Right renal pelvis (tissue), 4 donors: ENCODE measurements around the gene C20orf144. TPM values are rescaled to one million over a fixed set of nuclear protein-coding genes. Genes with fewer than 3 reads are reported as not detected.

ENCODE experiments used
- DNase-seq, 4 donors: peaks; one replicate each; pipeline ENCODE4 v3.0.0-alpha.2; 2013; ENCODE audit warnings: low read depth in 4 of 4, low spot score in 3 of 4, missing footprints in 1 of 4
- polyA plus RNA-seq, 4 donors: library from polyadenylated mRNA; unstranded; fragments of 120-200 nt; gene quantifications; one replicate each; pipeline ENCODE4 v1.2.1, GENCODE V29; 2013; ENCODE audit not compliant: insufficient read length in 4 of 4

The C20orf144 gene
- polyA plus RNA-seq, 4 donors, result 0.12 to 0.26 (median 0.21) TPM

DNA sequence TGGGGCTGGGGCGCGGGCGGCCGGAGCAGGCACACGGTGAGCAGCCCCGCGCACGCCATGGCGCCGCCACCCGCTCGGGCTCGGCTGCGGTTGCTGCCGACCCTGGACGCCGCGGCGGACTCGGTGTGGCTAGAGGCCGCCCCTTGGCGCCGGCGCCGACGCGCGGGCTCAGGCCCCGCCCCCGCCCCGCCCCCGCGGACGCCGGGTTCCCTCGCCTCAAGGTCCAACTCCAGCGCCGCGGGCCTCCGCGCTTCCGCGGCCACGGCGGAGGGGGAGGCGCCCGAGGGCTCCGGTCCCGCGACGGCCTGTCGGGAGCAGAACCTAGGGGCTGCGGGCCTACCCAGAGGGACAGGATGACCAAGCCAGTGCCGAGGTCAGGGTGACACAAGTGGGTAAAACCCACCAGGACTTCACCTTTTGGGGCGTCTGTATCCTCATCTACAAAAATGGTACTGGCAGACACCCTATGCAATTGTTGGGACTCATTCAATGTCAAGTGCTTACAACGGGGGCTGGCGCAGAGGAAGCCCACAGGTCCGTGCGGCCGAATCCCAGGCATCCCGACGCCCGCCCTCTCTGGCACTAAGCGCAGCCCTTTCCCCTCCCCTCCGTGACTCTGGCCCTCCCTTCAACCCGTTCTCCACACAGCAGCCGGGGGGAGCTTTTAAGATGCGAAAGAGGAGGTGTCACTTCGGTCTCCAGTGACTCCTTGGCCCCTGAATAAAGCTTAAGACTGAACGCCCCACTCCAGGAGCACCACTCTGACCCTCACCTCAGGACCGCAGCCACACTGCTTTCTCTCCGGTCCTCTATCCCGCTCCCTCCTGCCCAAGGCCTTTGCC is 12.4 kb downstream of the C20orf144 start, which contains the start of gene NECAB3:
TSS of gene NECAB3 (minus strand) at position 135 of the 842 bp plus-strand sequence. CDS start at position 59, 76 bp downstream.
- peak in 2 of 4 donors; percentile 61 to 72 for DNase-seq

DNA sequence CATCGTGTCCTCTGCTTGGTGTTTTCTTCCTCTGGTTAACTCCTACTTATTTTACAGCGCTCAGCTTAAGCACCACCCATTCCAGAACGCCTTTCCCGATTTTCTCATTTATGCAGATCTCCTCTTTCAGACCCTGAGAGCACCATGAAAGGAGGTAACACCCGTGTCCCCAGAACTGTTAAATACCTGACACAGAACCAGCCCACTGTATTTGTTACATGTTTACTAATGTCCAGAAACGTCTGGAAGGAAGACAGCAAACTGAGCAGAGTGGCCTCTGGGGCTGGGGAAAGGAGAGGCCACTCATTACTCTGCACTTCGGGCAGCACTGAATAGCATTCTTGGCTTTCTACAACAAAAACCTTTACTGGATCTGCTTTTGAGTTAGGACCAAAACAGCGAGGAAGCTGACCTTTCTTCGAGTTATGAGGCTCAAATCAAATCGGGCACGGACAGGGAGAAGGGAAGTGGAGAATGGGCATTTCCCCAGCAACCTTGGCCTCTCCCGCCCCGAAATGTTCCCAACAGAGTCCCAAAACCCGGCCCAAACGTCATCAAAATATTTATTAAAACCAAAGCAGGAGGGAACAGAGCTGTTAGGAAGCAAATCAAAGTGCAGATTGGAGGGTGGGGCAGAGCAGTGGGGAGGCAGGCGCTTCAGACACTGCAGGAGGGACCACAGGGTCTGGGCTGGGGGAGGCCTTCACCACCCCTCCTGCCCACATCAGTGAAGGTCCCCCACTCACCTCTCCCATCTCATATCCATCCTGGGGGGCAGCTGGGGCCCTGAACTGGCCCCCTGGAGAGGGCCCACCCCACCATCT is 13.2 kb downstream of the C20orf144 start:
- no peak for DNase-seq

DNA sequence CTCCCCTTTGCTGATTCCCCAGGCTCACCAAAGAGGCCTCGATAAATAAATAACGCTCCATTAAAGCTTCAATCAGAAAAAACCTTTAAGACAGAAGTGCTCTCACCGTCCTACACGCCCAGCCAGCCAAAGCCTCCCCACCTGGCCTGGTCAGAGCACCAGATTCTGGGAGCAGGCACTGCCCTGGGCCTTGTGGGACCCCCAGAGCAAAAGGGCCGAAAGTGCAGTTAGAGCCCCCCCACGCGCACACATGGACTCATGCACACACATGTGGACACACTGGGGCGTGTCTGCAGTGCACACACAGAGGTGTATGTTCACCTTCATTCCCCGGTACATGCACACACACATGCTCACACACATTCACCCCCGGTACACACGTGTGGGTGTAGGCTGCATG is 14.0 kb downstream of the C20orf144 start:
- DNase-seq, result no peak

DNA sequence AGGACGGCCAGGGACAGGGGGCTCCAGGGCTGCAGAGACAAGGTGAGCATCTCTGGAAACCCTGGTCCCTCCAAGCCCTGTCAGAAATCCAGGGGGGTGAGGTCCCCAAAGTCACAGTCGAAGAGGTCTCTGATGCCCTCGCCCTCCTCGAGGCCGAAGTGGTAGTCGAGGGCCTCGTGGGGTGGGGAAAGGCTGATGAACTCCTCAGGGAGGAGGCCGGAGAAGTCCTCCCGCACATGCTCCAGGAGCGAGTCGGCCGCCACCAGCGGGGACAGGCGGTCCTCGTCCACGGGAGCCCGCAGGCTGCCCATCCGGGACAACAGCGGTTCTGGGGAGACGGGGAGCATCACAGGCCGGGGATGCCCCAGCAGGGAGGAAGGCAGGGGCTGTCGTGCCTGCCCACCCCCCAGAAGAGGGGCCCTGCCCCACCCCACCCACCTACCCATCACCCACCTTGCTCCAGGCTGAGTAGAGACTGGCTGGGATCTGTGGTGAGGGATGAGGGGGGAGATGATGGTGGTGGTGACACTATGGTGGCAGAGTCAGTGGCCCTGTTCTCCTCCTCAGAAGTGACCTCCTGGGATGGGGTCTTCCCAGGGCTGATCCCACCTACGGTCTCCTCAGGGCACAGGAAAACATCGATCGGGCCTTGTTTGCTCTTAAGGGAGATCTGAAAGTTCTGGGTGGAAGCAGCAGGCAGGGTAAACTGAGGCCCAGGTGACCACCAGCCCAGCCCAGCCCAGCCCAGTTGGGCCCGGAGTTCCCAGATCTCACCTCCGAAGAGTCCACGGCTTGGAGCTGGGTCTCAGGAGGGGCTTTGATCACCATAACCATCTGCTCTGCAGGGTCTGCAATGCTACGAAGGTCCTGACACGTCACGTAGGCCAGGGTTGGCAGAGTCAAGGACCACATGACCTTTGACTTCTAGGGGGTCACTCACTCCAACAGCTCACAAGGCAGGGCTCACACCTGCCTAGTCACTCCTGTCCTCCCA is 14.8 kb downstream of the C20orf144 start:
- no peak for DNase-seq

DNA sequence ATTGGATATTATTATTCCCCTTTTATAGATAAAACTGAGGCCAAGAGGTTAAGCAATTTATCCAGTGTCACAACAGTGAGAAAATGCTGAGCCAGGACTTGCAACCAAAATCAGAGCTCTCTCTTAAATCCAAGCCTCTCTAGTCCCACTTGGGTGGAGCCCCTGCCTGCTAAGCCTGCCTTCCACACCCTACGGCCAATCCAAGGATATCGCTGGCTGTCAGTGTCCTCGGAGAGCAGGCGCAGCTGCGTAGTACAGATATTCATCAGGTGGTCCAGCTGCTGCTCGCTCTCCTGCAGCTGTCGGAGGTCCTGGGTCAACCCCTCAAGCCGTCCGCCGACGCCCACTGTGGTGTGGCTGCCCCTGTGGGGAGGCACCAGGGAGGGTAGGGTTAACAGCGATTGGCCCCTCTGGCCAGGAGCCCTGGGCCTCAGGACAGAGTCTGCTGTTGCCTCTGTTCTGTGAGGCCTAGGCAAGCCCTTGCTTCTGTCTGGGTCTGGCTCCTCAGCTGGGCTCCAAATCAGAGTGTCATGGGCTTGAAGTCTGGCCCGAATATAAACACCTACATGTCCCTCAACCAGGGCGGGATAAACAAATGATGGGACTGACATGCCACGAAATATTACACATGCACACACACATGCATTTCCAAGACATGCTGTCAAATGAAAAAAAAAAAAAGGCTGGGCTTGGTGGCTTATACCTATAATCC is 16.0 kb downstream of the C20orf144 start:
- no peak for DNase-seq

DNA sequence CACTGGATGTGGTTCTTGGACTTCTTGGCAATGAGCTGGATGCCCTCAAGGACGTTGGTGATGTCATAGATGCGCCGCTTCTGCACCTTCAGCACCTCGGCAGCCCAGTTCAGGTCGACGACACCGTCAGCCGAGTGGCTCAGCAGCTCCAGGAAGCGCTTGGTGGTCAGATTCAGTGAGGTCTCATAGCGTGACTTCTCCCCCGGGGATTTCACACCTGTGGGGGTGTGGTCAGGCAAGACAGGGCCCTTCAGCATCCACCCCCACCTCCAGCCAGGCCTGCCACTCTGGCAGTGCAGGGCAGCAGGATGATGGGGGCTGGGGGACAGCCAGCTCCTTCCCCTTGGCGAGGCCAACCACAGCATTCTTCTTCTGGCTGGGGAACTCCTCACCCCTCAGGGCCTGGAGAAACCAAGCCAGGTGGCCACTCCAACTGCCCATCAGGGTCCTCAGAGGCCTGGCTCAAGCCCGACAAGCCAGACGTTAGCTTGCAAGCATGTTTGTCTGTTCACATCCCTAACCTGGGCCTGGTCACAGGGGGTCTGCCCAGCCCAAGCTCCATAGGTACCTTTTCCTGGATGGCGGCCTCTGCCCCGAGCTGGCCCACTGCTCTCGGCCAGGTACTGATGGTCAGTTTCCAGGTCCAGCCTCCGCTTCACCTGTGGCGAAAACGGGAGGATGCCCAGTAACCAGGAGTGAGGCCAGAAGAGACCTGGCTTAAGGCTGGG is 17.8 kb downstream of the C20orf144 start:
- no peak for DNase-seq

DNA sequence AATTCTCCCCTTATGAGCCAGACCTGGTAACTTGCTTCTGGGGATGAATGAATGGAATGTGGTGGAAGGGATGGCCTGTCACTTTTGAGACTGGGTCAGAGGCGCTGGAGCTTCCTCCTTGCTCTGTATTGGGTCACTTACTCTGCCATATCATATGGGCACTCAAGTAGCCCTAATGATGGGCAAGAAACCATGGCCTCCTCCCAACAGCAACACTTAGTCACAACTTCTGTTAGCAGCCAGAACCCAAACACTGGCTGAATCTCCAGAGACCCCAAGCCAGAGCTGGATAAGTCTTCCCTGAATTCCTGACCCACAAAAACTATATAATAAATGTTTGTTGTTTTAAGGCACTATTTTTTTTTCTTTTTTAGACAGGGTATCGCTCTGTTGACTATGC is 18.6 kb downstream of the C20orf144 start:
- no peak for DNase-seq

- no peak for DNase-seq
These were observed 19.2 kb downstream of the C20orf144 start for GRCh38 chr20:33681288-33681687.

- DNase-seq, result no peak
These were observed 19.7 kb downstream of the C20orf144 start for GRCh38 chr20:33681728-33682353.

DNA sequence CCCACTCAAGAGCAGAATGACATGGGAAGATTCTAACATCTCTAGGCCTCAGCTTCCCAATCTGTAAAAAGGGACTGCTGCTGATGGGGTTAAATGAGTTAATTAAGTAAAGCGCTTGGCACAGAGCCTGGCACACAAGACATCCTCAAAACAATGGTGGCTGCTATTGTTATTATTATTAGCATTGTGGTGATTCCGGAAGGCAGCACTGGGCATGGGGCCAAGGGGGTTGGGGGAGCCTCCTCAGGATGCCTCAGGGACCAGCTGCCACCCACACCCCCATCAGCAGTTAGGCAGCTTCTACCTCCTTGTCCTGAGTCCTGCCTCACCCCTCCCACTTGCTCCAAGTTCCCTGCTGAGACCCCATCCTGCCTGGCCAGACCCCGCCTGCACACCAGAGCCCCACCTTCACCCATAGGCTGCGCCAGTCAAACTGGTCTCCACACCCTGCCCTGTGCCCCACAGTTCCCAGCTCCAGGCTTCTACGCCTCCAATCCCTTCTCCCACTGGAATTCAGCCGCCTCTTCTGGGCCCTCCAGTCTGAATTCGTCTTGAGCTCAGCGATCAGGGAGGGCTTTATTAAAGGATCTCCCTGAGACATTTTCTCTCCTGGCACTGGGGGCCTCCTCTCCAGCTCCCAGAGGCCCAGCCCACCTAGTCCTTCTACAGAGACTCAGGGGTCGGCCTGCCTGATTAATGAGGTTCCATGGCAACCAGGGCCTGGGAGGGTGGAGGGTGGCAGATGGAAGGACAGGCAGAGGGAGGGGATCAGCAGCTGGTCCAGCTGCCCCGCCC is 22.6 kb downstream of the C20orf144 start:
- no peak for DNase-seq

- DNase-seq, result no peak
These were observed 23.4 kb downstream of the C20orf144 start for GRCh38 chr20:33685328-33686099.

DNA sequence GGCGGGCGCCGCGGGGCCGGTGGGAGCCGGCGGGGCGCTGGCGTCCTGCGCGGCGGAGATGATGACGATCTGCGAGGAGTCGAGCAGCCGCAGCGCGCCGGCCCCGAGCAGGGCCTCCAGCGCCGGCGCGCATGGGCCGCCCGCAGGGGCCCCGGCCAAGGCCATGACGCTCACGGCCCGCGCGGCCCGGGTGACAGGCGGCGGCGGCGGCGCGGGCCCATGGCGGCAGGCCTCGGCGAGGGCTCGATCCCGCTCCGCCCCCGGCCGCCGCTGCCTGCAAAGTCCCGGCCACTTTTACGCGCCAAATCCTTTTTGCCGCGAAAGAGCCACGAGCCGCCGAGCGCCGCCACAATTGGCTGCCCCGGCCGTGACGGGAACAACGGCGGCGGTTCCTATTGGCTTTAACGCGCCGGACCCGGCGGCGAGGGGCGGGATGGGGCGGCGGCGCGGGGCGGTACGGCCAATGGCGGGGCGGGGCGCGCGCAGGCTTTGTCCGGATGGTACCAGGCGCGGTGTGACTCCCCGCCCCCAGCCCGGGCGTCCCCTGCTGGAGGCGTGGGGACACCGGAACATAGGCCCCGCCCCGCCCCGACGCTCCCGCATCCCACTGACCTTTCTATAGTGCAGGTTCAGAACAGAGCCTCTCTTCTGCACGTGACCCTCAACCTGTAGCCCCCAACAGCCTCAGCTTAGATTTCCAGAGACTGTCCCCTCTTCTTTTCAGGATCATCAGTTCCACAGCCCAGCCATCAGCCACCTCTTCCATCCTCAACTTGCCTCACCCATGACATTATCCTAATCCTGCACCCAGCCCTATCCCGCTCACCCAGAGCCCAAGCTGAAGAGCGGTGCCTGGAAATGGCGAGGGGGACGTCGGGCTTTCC is 24.2 kb downstream of the C20orf144 start, which contains the start of gene E2F1:
TSS of gene E2F1 (minus strand) at position 286 of the 884 bp plus-strand sequence. CDS start at position 165, 121 bp downstream.
- DNase-seq, result peak; percentile 78 to 87 (median 84)

DNA sequence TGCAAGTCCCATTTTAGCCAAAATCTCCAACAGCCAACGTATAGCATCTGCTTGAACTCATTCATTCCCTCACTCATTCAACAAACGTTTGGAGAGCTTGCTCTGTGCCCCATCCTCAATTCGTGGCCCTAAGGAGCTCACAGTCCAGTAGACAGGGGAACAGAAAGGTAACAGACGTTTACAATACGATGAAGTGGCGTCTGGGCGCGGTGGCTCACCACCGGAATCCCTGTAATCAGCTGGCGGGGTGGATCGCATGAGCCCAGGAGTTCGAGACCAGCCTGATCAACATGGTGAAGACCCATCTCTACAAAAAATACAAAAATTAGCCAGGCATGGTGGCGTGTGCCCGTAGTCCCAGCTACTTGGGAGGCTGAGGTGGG is 24.8 kb downstream of the C20orf144 start:
- no peak for DNase-seq

DNA sequence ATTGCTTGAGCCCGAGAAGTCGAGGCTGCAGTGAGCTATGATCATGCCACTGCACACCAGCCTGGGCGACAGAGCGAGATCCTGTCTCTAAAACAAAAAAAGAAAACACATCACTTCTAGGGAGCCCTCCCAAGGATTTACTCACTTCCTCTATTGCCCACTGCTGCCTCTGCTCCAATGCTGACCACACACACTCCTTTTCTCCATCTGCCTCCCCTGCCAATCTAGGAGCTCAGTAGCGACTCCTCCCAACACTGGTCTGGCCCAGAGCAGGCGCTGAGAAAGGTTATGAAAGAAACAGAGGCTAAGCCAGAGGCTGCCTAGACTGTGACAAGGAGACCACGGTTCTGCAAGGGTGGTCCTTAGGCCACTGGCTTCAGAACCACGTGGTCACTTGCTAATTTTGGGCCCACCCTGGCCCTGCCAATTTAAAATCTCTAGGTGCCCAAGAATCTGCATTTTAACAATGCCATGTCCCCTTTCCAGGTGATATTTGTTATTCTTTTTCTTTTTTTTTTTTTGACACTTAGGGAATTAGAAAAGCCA is 25.3 kb downstream of the C20orf144 start:
- no peak for DNase-seq
